Mesenchymal stem cell (in vitro differentiated cells and primary cell): ENCODE results near the gene ABLIM2.

Source experiments
- DNase-seq: peaks from one replicate; pipeline ENCODE4 v3.0.0-alpha.2; 2013
- H2AFZ ChIP-seq: one replicate; pipeline ENCODE4 v1.6.1; 2013; ENCODE audit warnings: low read depth, mild to moderate bottlenecking, control low read depth, inconsistent platforms, low read length, moderate library complexity
- H2AK5ac ChIP-seq: 2 replicates; pipeline ENCODE4 v1.6.1; 2013; ENCODE audit warnings: low read length, moderate library complexity, mild to moderate bottlenecking, inconsistent platforms; ENCODE audit not compliant: severe bottlenecking
- H2BK120ac ChIP-seq: one replicate; pipeline ENCODE4 v1.6.1; 2013; ENCODE audit warnings: low read depth, mild to moderate bottlenecking, inconsistent platforms, low read length, moderate library complexity
- H2BK12ac ChIP-seq, 2 experiments: one replicate each; pipeline ENCODE4 v1.6.1; 2013; ENCODE audit warnings: inconsistent platforms in 2 of 2, low read length in 2 of 2, mild to moderate bottlenecking in 2 of 2, moderate library complexity in 2 of 2, control low read depth in 1 of 2
- H2BK15ac ChIP-seq: one replicate; pipeline ENCODE4 v1.6.1; 2013; ENCODE audit warnings: mild to moderate bottlenecking, low read depth, inconsistent platforms; ENCODE audit not compliant: poor library complexity, severe bottlenecking
- H2BK5ac ChIP-seq: 2 replicates; pipeline ENCODE4 v1.6.1; 2013; ENCODE audit warnings: low read depth, mild to moderate bottlenecking, low read length, control low read depth, inconsistent platforms; ENCODE audit not compliant: poor library complexity, severe bottlenecking
- H3K14ac ChIP-seq, 2 experiments: one replicate each; pipeline ENCODE4 v1.6.1; 2013; ENCODE audit warnings: inconsistent platforms in 2 of 2, low read length in 2 of 2, control low read depth in 1 of 2, mild to moderate bottlenecking in 1 of 2, moderate library complexity in 1 of 2
- H3K18ac ChIP-seq, 2 experiments: one replicate each; pipeline ENCODE4 v1.6.1; 2013; ENCODE audit warnings: inconsistent platforms in 2 of 2, low read length in 2 of 2, control low read depth in 1 of 2, low read depth in 1 of 2, mild to moderate bottlenecking in 1 of 2
- H3K23ac ChIP-seq, 2 experiments: one replicate each; pipeline ENCODE4 v1.6.1; 2013; ENCODE audit warnings: inconsistent platforms in 2 of 2, low read length in 2 of 2, mild to moderate bottlenecking in 2 of 2, moderate library complexity in 2 of 2, control low read depth in 1 of 2
- H3K27ac ChIP-seq: 2 replicates; pipeline ENCODE4 v1.5.1; 2013; ENCODE audit warnings: mild to moderate bottlenecking, moderate library complexity, low read length, control low read depth, inconsistent platforms; ENCODE audit not compliant: poor library complexity, severe bottlenecking
- H3K27me3 ChIP-seq, 2 experiments: 2 replicates each; pipeline versions ENCODE4 v1.6.1 to v1.7.0; 2013; ENCODE audit warnings: low read length in 2 of 2, mild to moderate bottlenecking in 2 of 2, moderate library complexity in 2 of 2, control low read depth in 1 of 2, inconsistent platforms in 1 of 2; ENCODE audit not compliant: control insufficient read depth in 1 of 2, insufficient read depth in 1 of 2
- H3K36me3 ChIP-seq, 2 experiments: 2 replicates each; pipeline versions ENCODE4 v1.6.1 to v1.7.0; 2013; ENCODE audit warnings: low read length in 2 of 2, control low read depth in 1 of 2, inconsistent platforms in 1 of 2, low read depth in 1 of 2, mild to moderate bottlenecking in 1 of 2; ENCODE audit not compliant: insufficient read depth in 2 of 2, control insufficient read depth in 1 of 2
- H3K4ac ChIP-seq, 2 experiments: one replicate each; pipeline ENCODE4 v1.6.1; 2013; ENCODE audit warnings: inconsistent platforms in 2 of 2, low read length in 2 of 2, mild to moderate bottlenecking in 2 of 2, moderate library complexity in 2 of 2, control low read depth in 1 of 2, low read depth in 1 of 2
- H3K4me1 ChIP-seq: 2 replicates; pipeline ENCODE4 v1.6.1; 2013; ENCODE audit warnings: low read depth, low read length, control low read depth; ENCODE audit not compliant: control insufficient read depth, insufficient read depth
- H3K4me2 ChIP-seq: 2 replicates; pipeline ENCODE4 v1.6.1; 2013; ENCODE audit warnings: low read length, mild to moderate bottlenecking, inconsistent platforms; ENCODE audit not compliant: poor library complexity, severe bottlenecking
- H3K4me3 ChIP-seq, 2 experiments: 2 replicates each; pipeline versions ENCODE4 v1.5.1 to v1.7.0; 2013; ENCODE audit warnings: low read length in 2 of 2, mild to moderate bottlenecking in 2 of 2, control low read depth in 1 of 2, low read depth in 1 of 2; ENCODE audit not compliant: insufficient read depth in 1 of 2
- H3K79me1 ChIP-seq: replicated peaks from 2 replicates; pipeline ENCODE4 v1.6.1; 2013; ENCODE audit warnings: mild to moderate bottlenecking, control low read depth, low read length, inconsistent platforms; ENCODE audit not compliant: poor library complexity, severe bottlenecking
- H3K9ac ChIP-seq: 2 replicates; pipeline ENCODE4 v1.7.0; 2013; ENCODE audit warnings: mild to moderate bottlenecking, low read length, moderate library complexity
- H3K9me3 ChIP-seq: 2 replicates; pipeline ENCODE4 v1.7.0; 2013; ENCODE audit warnings: mild to moderate bottlenecking, low read length; ENCODE audit not compliant: control insufficient read depth
- H4K8ac ChIP-seq: one replicate; pipeline ENCODE4 v1.6.1; 2013; ENCODE audit warnings: inconsistent platforms, mild to moderate bottlenecking, low read length, moderate library complexity
- H4K91ac ChIP-seq: one replicate; pipeline ENCODE4 v1.6.1; 2013; ENCODE audit warnings: mild to moderate bottlenecking, low read length, inconsistent platforms
- WGBS: methylation state at CpG from one replicate; pipeline ENCODE4 v1.1.7; 2013; ENCODE audit warnings: mixed read lengths; 5-methylcytosine and 5-hydroxymethylcytosine counted together

Gene ABLIM2

DNA sequence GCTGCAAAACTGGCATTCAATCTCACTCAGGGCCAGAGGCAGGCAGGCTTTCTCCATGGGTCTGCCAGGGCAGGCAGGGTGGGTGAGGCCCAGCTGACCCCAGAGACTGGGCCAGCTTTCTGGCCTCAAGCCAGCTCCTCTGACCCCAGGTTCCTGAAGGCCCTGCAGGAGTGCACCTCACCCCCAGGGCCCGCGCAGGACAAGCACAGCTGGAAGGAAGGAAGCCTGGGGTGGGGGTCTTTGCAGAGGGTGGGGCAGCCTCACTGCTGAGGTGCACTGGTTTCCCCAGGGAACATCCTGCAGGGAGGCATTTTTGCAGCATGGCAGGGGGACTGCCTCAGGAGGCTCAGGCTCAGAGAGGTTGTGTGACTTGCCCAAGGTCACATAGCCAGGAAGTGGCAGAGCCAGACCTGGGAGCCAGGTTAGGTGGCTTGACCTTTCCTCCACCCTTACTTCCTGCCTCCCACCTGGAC is 187.4 kb downstream of the ABLIM2 start:
- Histone ChIP-seq H3K79me1 (peaks cover 5% of the 10 kb centered on the region), H3K27ac (peak overlapping the region; percentile 93), H3K18ac (peak overlapping the region; percentile 85 to 88), H3K9ac (no peak overlapping the region), H2BK12ac (peak overlapping the region; percentile 86 to 98), H3K27me3 (no peaks in the 10 kb centered on the region), H2BK120ac (peak overlapping the region; percentile 91), H3K4me3 (no peak overlapping the region), H2BK5ac (peak overlapping the region; percentile 83), H4K8ac (peak overlapping the region; percentile 98), H2AK5ac (peak overlapping the region; percentile 4), H3K4ac (peak overlapping the region; percentile 94 to 95), H2BK15ac (peak overlapping the region; percentile 87), H4K91ac (peak overlapping the region; percentile 87), H3K36me3 (no peaks in the 10 kb centered on the region), H3K4me1 (peaks cover 52% of the 10 kb centered on the region), H3K9me3 (no peaks in the 10 kb centered on the region), H3K23ac (no peak overlapping the region), H2AFZ (no peak overlapping the region), H3K14ac (peak overlapping the region in 1 of 2 experiments; percentile 66), H3K4me2 (no peak overlapping the region)
- DNase-seq: no peak
- 89% methylated on average over 2 of the region's 2 CpGs for WGBS

DNA sequence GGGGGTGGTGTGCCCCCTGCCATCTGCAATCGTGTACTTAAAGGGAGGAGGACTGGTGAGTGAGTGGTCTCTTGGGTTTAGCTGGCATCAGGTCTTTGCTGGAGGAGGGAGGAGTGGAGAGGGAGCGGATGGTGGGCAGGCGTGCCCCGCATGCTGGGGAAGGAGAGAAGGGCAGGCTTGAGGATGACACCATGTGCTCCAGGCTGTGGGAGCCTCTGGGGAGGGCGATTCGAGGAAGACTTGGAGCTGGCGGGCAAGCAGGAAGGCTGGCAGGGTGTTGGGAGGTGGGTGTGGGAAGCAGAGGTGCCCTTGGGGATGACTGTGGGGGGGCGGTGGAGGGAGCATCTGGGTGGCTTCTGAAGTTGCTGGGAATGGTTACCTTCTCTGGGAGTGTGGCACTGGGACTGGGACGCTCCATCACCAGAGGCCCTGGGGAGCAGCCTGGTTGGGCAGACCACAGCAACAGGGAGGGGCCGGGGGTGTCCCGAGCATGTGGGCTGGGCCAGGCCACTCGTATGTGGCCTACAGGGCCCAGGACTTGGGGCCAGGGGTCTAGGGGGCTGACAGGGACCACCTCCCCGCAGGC is 188.2 kb downstream of the ABLIM2 start:
- Histone ChIP-seq H3K4ac (peak overlapping the region; percentile 94 to 95), H3K14ac (peak overlapping the region in 1 of 2 experiments; percentile 98), H3K79me1 (peaks cover 5% of the 10 kb centered on the region), H3K9ac (peak overlapping the region; percentile 69), H2BK120ac (peak overlapping the region; percentile 91), H3K36me3 (no peaks in the 10 kb centered on the region), H3K9me3 (no peaks in the 10 kb centered on the region), H3K27me3 (no peaks in the 10 kb centered on the region), H3K23ac (peak overlapping the region in 1 of 2 experiments; percentile 16), H2BK15ac (peak overlapping the region; percentile 87), H4K91ac (peak overlapping the region; percentile 87), H2AK5ac (peak overlapping the region; percentile 4), H2BK5ac (peak overlapping the region; percentile 83), H3K4me3 (peak overlapping the region; percentile 18 to 37), H3K4me1 (peaks cover 52% of the 10 kb centered on the region), H4K8ac (peak overlapping the region; percentile 98), H3K4me2 (peak overlapping the region; percentile 5), H2AFZ (no peak overlapping the region), H2BK12ac (peak overlapping the region; percentile 91 to 98), H3K27ac (peak overlapping the region; percentile 93), H3K18ac (peak overlapping the region; percentile 88 to 99)
- WGBS: 82% methylated on average over 13 of the region's 13 CpGs
- no peak for DNase-seq

DNA sequence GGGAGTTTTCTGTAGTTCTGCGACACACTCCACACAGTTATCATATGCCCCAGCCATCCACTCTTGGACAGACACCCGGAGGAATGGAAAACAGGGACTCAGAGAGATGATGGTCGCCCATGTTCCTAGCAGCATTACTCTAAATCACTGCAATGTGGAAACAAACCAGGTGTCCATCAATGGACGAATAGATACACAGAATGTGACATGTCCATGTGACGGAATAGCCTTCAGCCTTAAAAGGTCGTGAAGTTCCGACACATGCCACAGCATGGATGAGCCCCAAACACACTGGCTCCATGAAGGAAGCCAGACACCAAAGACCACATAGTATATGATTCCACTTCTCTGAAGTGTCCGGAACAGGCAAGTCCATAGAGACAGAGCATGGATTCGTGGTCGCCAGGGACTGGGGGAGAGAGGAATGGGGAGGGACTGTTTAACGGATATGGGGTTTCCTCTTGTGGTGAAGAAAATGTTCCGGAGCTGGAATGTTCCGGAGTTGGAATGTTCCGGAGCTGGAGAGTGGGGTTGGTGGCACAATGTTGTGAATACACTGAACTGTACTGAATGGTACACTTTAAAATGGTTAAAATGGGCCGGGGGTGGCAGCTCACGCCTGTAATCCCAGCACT is 190.2 kb downstream of the ABLIM2 start:
- Histone ChIP-seq H3K4me3 (no peak overlapping the region), H3K9ac (peak overlapping the region; percentile 30), H3K27ac (no peak overlapping the region), H2BK5ac (no peak overlapping the region), H2BK120ac (no peak overlapping the region), H2AFZ (no peak overlapping the region), H3K14ac (no peak overlapping the region), H3K79me1 (peaks cover 5% of the 10 kb centered on the region), H3K27me3 (no peaks in the 10 kb centered on the region), H3K36me3 (no peaks in the 10 kb centered on the region), H2BK15ac (no peak overlapping the region), H4K91ac (peak overlapping the region; percentile 62), H2AK5ac (peak overlapping the region; percentile 23), H3K4me1 (peaks cover 53% of the 10 kb centered on the region), H3K18ac (peak overlapping the region; percentile 54 to 68), H2BK12ac (peak overlapping the region; percentile 79 to 80), H3K4ac (peak overlapping the region in 1 of 2 experiments; percentile 54), H3K4me2 (no peak overlapping the region), H3K23ac (no peak overlapping the region), H3K9me3 (no peaks in the 10 kb centered on the region), H4K8ac (no peak overlapping the region)
- 85% methylated on average over 14 of the region's 16 CpGs for WGBS
- DNase-seq: no peak

DNA sequence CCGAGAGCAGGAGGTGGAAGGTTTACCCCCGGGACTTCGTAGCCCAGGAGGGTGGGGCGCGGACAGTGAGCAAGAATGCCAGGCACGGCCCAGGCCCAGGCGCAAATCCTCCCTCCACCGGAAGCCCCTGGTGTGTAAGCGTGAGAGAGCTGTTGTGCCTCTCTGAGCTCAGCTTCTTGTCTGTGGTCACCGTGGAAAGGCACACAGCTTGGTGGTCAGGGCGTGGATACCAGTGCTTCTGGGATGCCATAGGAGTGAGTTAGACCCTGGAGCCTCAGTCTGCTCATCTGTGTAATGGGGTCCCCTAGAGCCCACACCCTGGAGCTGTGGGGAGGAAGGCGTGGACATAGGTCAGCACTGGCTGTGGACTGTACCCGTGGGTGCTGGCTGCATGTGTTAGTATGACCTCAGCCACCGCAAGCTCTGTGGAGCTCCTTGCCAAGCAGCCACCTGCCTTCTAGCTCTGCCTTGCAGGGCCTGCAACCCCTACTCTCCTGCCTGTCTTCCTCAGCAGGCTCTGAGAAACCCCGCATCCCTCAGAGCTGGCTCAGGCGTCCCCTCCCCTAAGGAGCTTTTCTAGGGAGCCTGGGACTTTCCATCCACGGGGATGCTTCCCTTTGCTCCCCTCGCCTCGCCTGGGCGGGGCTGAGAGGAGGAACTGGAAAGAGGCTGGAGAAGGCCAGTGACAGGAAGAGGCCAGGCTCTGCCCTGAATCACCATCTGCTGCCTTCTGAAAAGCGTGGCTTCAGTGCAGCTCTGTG is 190.9 kb downstream of the ABLIM2 start:
- Histone ChIP-seq H3K4me2 (no peak overlapping the region), H3K18ac (peak overlapping the region; percentile 46 to 68), H3K4me1 (peaks cover 52% of the 10 kb centered on the region), H2AK5ac (peak overlapping the region; percentile 13), H3K27ac (no peak overlapping the region), H3K9ac (peak overlapping the region; percentile 30), H4K91ac (peak overlapping the region; percentile 90), H2AFZ (no peak overlapping the region), H2BK12ac (peak overlapping the region; percentile 79 to 80), H2BK15ac (no peak overlapping the region), H3K27me3 (no peaks in the 10 kb centered on the region), H3K36me3 (no peaks in the 10 kb centered on the region), H4K8ac (peak overlapping the region; percentile 86), H3K23ac (peak overlapping the region in 1 of 2 experiments; percentile 16), H3K4ac (peak overlapping the region; percentile 10 to 66), H3K4me3 (no peak overlapping the region), H2BK120ac (no peak overlapping the region), H3K9me3 (no peaks in the 10 kb centered on the region), H3K14ac (peak overlapping the region in 1 of 2 experiments; percentile 27), H3K79me1 (peaks cover 5% of the 10 kb centered on the region), H2BK5ac (no peak overlapping the region)
- 79% methylated on average over 21 of the region's 21 CpGs for WGBS
- peak; percentile 67 for DNase-seq
